Panc1 (cell line): ENCODE results near the gene SUCLG2.

Source experiments
- POLR2AphosphoS5 ChIP-seq: IDR thresholded peaks from 2 replicates; pipeline ENCODE4 v1.6.1; 2012; ENCODE audit warnings: mild to moderate bottlenecking, low read depth, low read length, moderate library complexity
- TF ChIP-seq, protein P1 (sequence below): fragments of 450-650 bp; IDR thresholded peaks from 2 replicates; pipeline ENCODE4 v1.5.1; 2017; ENCODE audit warnings: mild to moderate bottlenecking

DNA sequence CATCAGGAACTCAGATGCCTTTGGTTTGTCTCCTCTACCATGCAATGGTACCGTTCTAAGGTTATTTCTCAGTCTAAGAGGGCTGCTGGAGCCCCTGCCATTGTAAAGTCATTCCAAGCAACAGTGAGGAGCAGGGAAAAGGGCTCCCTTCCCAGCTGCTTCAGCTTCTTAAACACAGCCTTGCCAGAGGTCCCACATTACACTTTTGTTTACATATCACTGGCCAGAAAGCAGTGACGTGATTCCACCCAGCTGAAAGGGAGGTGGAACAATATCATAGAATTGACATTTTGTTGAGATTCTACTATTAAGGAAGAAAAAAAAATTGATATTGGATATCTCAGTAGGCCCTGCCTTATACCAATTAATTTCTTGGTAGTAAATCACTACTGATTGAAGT lies 194.6 kb downstream of the SUCLG2 start:
- TF ChIP-seq, protein P1, sequence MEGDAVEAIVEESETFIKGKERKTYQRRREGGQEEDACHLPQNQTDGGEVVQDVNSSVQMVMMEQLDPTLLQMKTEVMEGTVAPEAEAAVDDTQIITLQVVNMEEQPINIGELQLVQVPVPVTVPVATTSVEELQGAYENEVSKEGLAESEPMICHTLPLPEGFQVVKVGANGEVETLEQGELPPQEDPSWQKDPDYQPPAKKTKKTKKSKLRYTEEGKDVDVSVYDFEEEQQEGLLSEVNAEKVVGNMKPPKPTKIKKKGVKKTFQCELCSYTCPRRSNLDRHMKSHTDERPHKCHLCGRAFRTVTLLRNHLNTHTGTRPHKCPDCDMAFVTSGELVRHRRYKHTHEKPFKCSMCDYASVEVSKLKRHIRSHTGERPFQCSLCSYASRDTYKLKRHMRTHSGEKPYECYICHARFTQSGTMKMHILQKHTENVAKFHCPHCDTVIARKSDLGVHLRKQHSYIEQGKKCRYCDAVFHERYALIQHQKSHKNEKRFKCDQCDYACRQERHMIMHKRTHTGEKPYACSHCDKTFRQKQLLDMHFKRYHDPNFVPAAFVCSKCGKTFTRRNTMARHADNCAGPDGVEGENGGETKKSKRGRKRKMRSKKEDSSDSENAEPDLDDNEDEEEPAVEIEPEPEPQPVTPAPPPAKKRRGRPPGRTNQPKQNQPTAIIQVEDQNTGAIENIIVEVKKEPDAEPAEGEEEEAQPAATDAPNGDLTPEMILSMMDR: no peak
- TF ChIP-seq POLR2AphosphoS5: no peak
